Natural killer cell (primary cell): ENCODE data around the gene COL25A1. TPM values are rescaled to one million over a fixed set of nuclear protein-coding genes. Genes with fewer than 3 reads are reported as not detected.

ENCODE experiments used
- ATAC-seq, 3 donors: fragments of 150-1000 bp in 2 of 3; fragments of 200-7000 bp in 1 of 3; cut with Tn5 transposase; 1 replicate in 1 of 3; 2 replicates in 2 of 3; pipeline ENCODE4 v1.10.0; 2021; ENCODE audit warnings: mild to moderate bottlenecking in 2 of 3, moderate library complexity in 2 of 3
- DNase-seq, 2 donors: peaks; one replicate each; pipeline versions ENCODE4 v3.0.0 to v3.0.0-alpha.2; 2013 to 2021; ENCODE audit warnings: mixed read lengths in 1 of 2
- H3K27ac ChIP-seq: one replicate; pipeline ENCODE4 v1.5.1; 2013; ENCODE audit warnings: mild to moderate bottlenecking, low read length
- H3K27me3 ChIP-seq: one replicate; pipeline ENCODE4 v1.6.1; 2013; ENCODE audit warnings: low read length; ENCODE audit not compliant: control insufficient read depth, insufficient read depth
- H3K36me3 ChIP-seq: one replicate; pipeline ENCODE4 v1.6.1; 2013; ENCODE audit warnings: low read length; ENCODE audit not compliant: control insufficient read depth, insufficient read depth
- H3K4me1 ChIP-seq: one replicate; pipeline ENCODE4 v1.6.1; 2013; ENCODE audit warnings: low read length; ENCODE audit not compliant: control insufficient read depth, insufficient read depth
- H3K4me3 ChIP-seq: one replicate; pipeline ENCODE4 v1.5.1; 2013; ENCODE audit warnings: low read length
- H3K9me3 ChIP-seq: one replicate; pipeline ENCODE4 v1.6.1; 2013; ENCODE audit warnings: low read length; ENCODE audit not compliant: control insufficient read depth, insufficient read depth
- H3K27ac Mint-ChIP-seq, 2 donors: one replicate each; pipeline ENCODE4 v1.8.0; 2022; ENCODE audit warnings: mild to moderate bottlenecking in 2 of 2, mixed read lengths in 2 of 2, moderate library complexity in 1 of 2
- H3K27me3 Mint-ChIP-seq, 2 donors: one replicate each; pipeline ENCODE4 v1.8.0; 2022; ENCODE audit warnings: low read depth in 2 of 2, mixed read lengths in 2 of 2
- H3K36me3 Mint-ChIP-seq: one replicate; pipeline ENCODE4 v1.8.0; 2022; ENCODE audit warnings: mixed read lengths
- H3K4me1 Mint-ChIP-seq, 2 donors: one replicate each; pipeline ENCODE4 v1.8.0; 2022; ENCODE audit warnings: mixed read lengths in 2 of 2
- H3K4me3 Mint-ChIP-seq: one replicate; pipeline ENCODE4 v1.8.0; 2022; ENCODE audit warnings: mild to moderate bottlenecking, moderate library complexity, mixed read lengths
- H3K9me3 Mint-ChIP-seq, 2 donors: one replicate each; pipeline ENCODE4 v1.8.0; 2022; ENCODE audit warnings: mixed read lengths in 2 of 2
- WGBS: methylation state at CpG from one replicate; pipeline ENCODE4 v1.1.7; 2013; ENCODE audit warnings: missing lambda C conversion rate; ENCODE audit not compliant: insufficient coverage; 5-methylcytosine and 5-hydroxymethylcytosine counted together
- intact Hi-C: fragments of 100-400 bp; cut with micrococcal nuclease; formaldehyde crosslinking; loops from one replicate; pipeline ENCODE4 v1.14.2; 2022
- total RNA-seq, 4 donors: library from RNA; stranded (reverse); fragments of 120-200 nt in 1 of 4; gene quantifications; one replicate each; pipeline versions ENCODE4 v1.2.3 to v1.2.4, GENCODE V29; 2013 to 2022
- TF ChIP-seq, protein P1 (sequence below): fragments of 200-600 bp; IDR thresholded peaks from one replicate; pipeline ENCODE4 v1.8.0; 2022; ENCODE audit warnings: antibody characterized with exemption

COL25A1 gene
- total RNA-seq, 3 donors from 2014 or later (not counting 1 experiment from before 2014, with no cell fraction given) = 0.08 TPM; not detected in 2

DNA sequence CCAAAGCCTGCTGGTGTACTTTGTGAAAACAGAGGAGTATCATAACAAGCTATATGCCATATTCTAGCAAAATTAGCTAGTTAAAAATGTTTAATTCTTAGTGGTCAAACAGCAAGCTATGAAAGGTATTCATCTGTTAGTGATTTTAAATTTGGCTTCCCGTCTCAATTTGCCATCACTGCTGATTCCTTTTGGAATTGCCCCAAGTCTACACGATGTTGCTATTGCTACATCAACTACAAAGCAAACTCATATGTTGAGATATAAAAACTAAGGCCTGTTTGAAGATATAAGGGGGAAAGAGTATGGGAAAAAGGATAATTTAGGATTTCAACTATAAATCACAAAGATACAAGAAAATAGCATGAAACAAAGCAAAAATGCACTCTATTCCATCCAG lies 146.1 kb downstream of the COL25A1 start:
- Mint-ChIP-seq H3K27me3 (no peaks in the 10 kb centered on the region), H3K9me3 (no peaks in the 10 kb centered on the region), H3K36me3 (no peaks in the 10 kb centered on the region), H3K4me1 (no peaks in the 10 kb centered on the region), H3K4me3 (no peak overlapping the region), H3K27ac (no peak overlapping the region)
- H3K36me3 ChIP-seq = no peaks in the 10 kb centered on the region
- 100% methylated on average over 1 of the region's 2 CpGs for WGBS
- H3K27me3 ChIP-seq = no peaks in the 10 kb centered on the region
- TF ChIP-seq, protein P1, sequence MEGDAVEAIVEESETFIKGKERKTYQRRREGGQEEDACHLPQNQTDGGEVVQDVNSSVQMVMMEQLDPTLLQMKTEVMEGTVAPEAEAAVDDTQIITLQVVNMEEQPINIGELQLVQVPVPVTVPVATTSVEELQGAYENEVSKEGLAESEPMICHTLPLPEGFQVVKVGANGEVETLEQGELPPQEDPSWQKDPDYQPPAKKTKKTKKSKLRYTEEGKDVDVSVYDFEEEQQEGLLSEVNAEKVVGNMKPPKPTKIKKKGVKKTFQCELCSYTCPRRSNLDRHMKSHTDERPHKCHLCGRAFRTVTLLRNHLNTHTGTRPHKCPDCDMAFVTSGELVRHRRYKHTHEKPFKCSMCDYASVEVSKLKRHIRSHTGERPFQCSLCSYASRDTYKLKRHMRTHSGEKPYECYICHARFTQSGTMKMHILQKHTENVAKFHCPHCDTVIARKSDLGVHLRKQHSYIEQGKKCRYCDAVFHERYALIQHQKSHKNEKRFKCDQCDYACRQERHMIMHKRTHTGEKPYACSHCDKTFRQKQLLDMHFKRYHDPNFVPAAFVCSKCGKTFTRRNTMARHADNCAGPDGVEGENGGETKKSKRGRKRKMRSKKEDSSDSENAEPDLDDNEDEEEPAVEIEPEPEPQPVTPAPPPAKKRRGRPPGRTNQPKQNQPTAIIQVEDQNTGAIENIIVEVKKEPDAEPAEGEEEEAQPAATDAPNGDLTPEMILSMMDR = no peak
- H3K9me3 ChIP-seq = no peaks in the 10 kb centered on the region
- ATAC-seq (no peak), DNase-seq (no peak)
- no peaks in the 10 kb centered on the region for H3K4me1 ChIP-seq
- no peak overlapping the region for H3K27ac ChIP-seq
- intact Hi-C loops = no loop called here
- H3K4me3 ChIP-seq = no peak overlapping the region

DNA sequence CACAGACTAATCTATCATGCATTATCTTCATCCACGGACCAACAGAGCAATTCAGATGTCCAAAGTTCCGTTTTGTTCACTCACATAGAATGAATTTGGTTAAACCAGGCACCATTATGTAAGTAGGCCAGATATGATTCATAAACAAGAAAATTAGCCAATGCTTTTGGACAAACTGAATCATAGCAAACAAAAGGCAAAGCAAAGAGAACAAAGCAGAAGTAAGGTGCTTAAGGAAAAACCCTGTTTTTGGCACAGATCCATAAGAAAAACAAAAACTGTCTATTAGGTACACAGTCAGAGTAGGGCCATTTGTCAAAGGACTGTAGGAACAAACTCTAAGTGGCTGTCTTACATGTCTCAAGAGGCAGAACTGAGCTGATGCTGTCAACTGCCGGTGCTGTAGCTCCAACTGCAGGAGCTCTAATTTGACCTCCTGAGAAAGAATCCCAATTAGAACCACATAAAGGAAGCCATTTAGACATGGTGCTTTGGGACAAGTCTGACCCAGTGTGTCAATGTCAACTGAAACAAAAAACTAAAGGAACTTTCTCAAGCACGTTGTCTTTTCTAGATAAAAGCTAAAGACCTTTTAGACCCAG lies 146.7 kb downstream of the COL25A1 start:
- TF ChIP-seq, protein P1 = no peak
- no peaks in the 10 kb centered on the region for H3K9me3 ChIP-seq
- no peaks in the 10 kb centered on the region for H3K4me1 Mint-ChIP-seq
- no peaks in the 10 kb centered on the region for H3K4me1 ChIP-seq
- no peaks in the 10 kb centered on the region for H3K9me3 Mint-ChIP-seq
- no peaks in the 10 kb centered on the region for H3K36me3 Mint-ChIP-seq
- intact Hi-C loops = no loop called here
- ATAC-seq (no peak), DNase-seq (no peak)
- H3K36me3 ChIP-seq = no peaks in the 10 kb centered on the region
- 73% methylated on average over 4 of the region's 4 CpGs for WGBS
- H3K27ac ChIP-seq = no peak overlapping the region
- no peak overlapping the region for H3K4me3 Mint-ChIP-seq
- no peaks in the 10 kb centered on the region for H3K27me3 Mint-ChIP-seq
- H3K27ac Mint-ChIP-seq = no peak overlapping the region
- H3K27me3 ChIP-seq = no peaks in the 10 kb centered on the region
- no peak overlapping the region for H3K4me3 ChIP-seq

DNA sequence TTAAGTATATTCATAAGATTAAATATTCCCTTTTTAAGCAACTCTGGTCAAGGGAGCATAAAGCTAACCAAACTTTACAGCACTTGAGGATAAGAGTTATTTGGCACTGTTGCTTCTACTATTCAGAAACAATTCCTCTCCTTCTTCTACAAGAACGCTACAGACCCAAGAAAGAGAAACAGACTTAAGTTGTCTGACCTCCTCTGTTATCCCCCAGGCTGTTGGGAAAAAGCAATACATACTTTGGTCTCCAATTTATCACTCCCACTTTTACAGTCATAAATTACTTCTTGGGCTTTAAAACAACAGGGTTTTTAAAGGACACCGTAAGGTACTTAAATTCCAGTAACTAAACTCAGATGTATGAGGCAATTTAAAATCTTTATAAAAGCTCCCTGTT lies 147.4 kb downstream of the COL25A1 start:
- no peak overlapping the region for H3K4me3 ChIP-seq
- no peaks in the 10 kb centered on the region for H3K9me3 ChIP-seq
- TF ChIP-seq, protein P1 = no peak
- H3K27ac Mint-ChIP-seq = no peak overlapping the region
- H3K27me3 Mint-ChIP-seq = no peaks in the 10 kb centered on the region
- intact Hi-C loops = no loop called here
- DNase-seq (no peak), ATAC-seq (no peak)
- H3K36me3 Mint-ChIP-seq = no peaks in the 10 kb centered on the region
- 90% methylated on average over 1 of the region's 2 CpGs for WGBS
- no peak overlapping the region for H3K27ac ChIP-seq
- H3K4me1 Mint-ChIP-seq = no peaks in the 10 kb centered on the region
- H3K27me3 ChIP-seq = no peaks in the 10 kb centered on the region
- H3K4me1 ChIP-seq = no peaks in the 10 kb centered on the region
- no peak overlapping the region for H3K4me3 Mint-ChIP-seq
- no peaks in the 10 kb centered on the region for H3K9me3 Mint-ChIP-seq
- H3K36me3 ChIP-seq = no peaks in the 10 kb centered on the region

DNA sequence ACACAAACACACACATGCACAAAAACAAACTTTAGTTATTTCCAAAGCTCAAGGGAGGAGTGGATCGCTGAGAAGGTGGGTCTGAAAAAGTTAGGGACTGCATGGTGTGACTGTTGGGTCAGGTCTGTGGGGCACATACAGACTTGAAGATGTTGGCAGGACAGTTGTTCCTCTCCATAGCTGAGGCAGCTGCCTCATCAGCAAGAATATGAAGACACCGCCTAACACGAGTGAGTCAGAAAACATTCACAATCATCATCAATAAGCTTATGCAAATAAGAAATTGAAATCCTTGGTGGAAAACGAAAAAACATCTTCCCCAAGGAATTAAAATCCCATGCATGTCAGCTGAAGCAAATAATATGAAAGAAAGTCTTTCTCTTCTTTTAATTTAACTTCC lies 148.0 kb downstream of the COL25A1 start:
- TF ChIP-seq, protein P1 = no peak

More for the DNA sequence above, 148.0 kb downstream of the COL25A1 start:
- Mint-ChIP-seq H3K27ac (no peak overlapping the region), H3K27me3 (no peaks in the 10 kb centered on the region), H3K36me3 (no peaks in the 10 kb centered on the region), H3K4me1 (no peaks in the 10 kb centered on the region), H3K9me3 (no peaks in the 10 kb centered on the region), H3K4me3 (no peak overlapping the region)
- Histone ChIP-seq H3K4me3 (no peak overlapping the region), H3K27ac (no peak overlapping the region), H3K4me1 (no peaks in the 10 kb centered on the region), H3K9me3 (no peaks in the 10 kb centered on the region), H3K36me3 (no peaks in the 10 kb centered on the region), H3K27me3 (no peaks in the 10 kb centered on the region)
- intact Hi-C loops = no loop called here
- 83% methylated on average over 4 of the region's 4 CpGs for WGBS
- no peak for ATAC-seq
- no peak for DNase-seq
